SK-N-SH treated with all-trans-retinoic acid at 6 μM for 48 hours (cell line): ENCODE measurements around the gene CASQ2.

ENCODE experiments used
- ATAC-seq: fragments of 200-7000 bp; cut with Tn5 transposase; 3 replicates; pipeline ENCODE4 v1.9.1; 2020; ENCODE audit warnings: mild to moderate bottlenecking, moderate library complexity
- ARNTL ChIP-seq: fragments of 450-650 bp; formaldehyde crosslinking; IDR thresholded peaks from 2 replicates; pipeline ENCODE4 v1.5.0; 2020; ENCODE audit warnings: low read depth, mild to moderate bottlenecking, moderate library complexity, borderline replicate concordance
- BACH2 ChIP-seq: fragments of 250-450 bp; sonication (Bioruptor Pico); IDR thresholded peaks from 2 replicates; pipeline ENCODE4 v1.9.0; 2021; ENCODE audit warnings: mild to moderate bottlenecking, borderline replicate concordance
- CSDC2 ChIP-seq: fragments of 250-450 bp; sonication (Bioruptor Pico); IDR thresholded peaks from 2 replicates; pipeline ENCODE4 v1.5.0; 2020; ENCODE audit warnings: mild to moderate bottlenecking, moderate library complexity
- ESRRG ChIP-seq: fragments of 250-450 bp; sonication (Bioruptor Pico); IDR thresholded peaks from 2 replicates; pipeline ENCODE4 v1.6.1; 2021; ENCODE audit warnings: mild to moderate bottlenecking
- GLIS3 ChIP-seq: fragments of 250-450 bp; sonication (Bioruptor Pico); IDR thresholded peaks from 2 replicates; pipeline ENCODE4 v1.5.0; 2020; ENCODE audit warnings: mild to moderate bottlenecking, moderate library complexity
- ISL1 ChIP-seq: fragments of 250-450 bp; sonication (Bioruptor Pico); IDR thresholded peaks from 2 replicates; pipeline ENCODE4 v2.1.2; 2022; ENCODE audit warnings: mild to moderate bottlenecking, moderate library complexity
- OSR1 ChIP-seq: fragments of 250-450 bp; sonication (Bioruptor Pico); IDR thresholded peaks from 2 replicates; pipeline ENCODE4 v1.8.0; 2022; ENCODE audit warnings: moderate library complexity, mild to moderate bottlenecking, inconsistent platforms
- PPARA ChIP-seq: fragments of 250-450 bp; sonication (Bioruptor Pico); IDR thresholded peaks from 2 replicates; pipeline ENCODE4 v1.5.0; 2020; ENCODE audit warnings: mild to moderate bottlenecking, borderline replicate concordance
- RARB ChIP-seq: fragments of 250-450 bp; sonication (Bioruptor Pico); IDR thresholded peaks from 2 replicates; pipeline ENCODE4 v1.8.0; 2021; ENCODE audit warnings: mild to moderate bottlenecking, moderate library complexity
- SNAI2 ChIP-seq: fragments of 250-450 bp; sonication (Bioruptor Pico); IDR thresholded peaks from 2 replicates; pipeline ENCODE4 v1.5.0; 2020; ENCODE audit warnings: mild to moderate bottlenecking, moderate library complexity
- TCF4 ChIP-seq: fragments of 250-450 bp; sonication (Bioruptor Pico); IDR thresholded peaks from 2 replicates; pipeline ENCODE4 v1.8.0; 2021; ENCODE audit warnings: mild to moderate bottlenecking, moderate library complexity, borderline replicate concordance
- ZC3H10 ChIP-seq: fragments of 250-450 bp; sonication (Bioruptor Pico); IDR thresholded peaks from 2 replicates; pipeline ENCODE4 v1.5.1; 2021; ENCODE audit warnings: mild to moderate bottlenecking, moderate library complexity
- ZFP30 ChIP-seq: fragments of 450-650 bp; formaldehyde crosslinking; IDR thresholded peaks from 2 replicates; pipeline ENCODE4 v1.5.0; 2022; ENCODE audit warnings: mild to moderate bottlenecking, moderate library complexity
- ZNF565 ChIP-seq: fragments of 450-650 bp; formaldehyde crosslinking; conservative IDR thresholded peaks from 2 replicates; pipeline ENCODE4 v1.5.0; 2020; ENCODE audit warnings: low read depth, mild to moderate bottlenecking, moderate library complexity
- ZNF8 ChIP-seq: fragments of 450-650 bp; formaldehyde crosslinking; IDR thresholded peaks from 2 replicates; pipeline ENCODE4 v1.5.0; 2020; ENCODE audit warnings: mild to moderate bottlenecking, moderate library complexity
- TF ChIP-seq, protein P1 (sequence below): fragments of 250-450 bp; sonication (Bioruptor Pico); IDR thresholded peaks from 2 replicates; pipeline ENCODE4 v1.8.0; 2021; ENCODE audit warnings: low read depth, mild to moderate bottlenecking, moderate library complexity, borderline replicate concordance
- TF ChIP-seq, protein P2 (sequence below): fragments of 250-450 bp; sonication (Bioruptor Pico); IDR thresholded peaks from 2 replicates; pipeline ENCODE4 v1.5.1; 2020; ENCODE audit warnings: low read depth, mild to moderate bottlenecking, moderate library complexity
- TF ChIP-seq, protein P3 (sequence below): fragments of 250-450 bp; sonication (Bioruptor Pico); IDR thresholded peaks from 2 replicates; pipeline ENCODE4 v1.8.0; 2020; ENCODE audit warnings: mild to moderate bottlenecking, moderate library complexity, borderline replicate concordance
- TF ChIP-seq, protein P4 (sequence below): fragments of 250-450 bp; sonication (Bioruptor Pico); IDR thresholded peaks from 2 replicates; pipeline ENCODE4 v1.5.0; 2020; ENCODE audit warnings: mild to moderate bottlenecking, moderate library complexity
- TF ChIP-seq, protein P5 (sequence below): fragments of 250-450 bp; sonication (Bioruptor Pico); IDR thresholded peaks from 2 replicates; pipeline ENCODE4 v1.5.1; 2021; ENCODE audit warnings: mild to moderate bottlenecking, moderate library complexity

CASQ2 gene

DNA sequence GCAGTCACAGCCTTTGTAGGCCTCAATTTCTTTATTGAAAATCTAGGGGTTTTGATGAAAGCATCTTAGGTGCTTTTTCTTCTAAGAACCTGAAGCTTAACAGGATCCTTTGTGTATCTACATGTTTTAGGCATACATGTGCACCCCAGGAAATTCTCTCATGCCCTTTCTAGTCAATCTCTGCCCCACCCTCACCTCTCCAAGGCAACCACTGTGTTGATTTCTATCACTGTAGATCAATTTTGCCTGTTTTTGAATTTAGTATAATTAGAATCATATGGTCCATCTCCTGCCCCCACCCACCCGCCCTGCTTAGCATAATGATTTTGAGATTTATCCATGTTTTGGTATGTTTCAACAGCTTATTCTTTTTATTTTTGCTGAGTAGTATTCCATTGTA is 107.4 kb downstream of the CASQ2 start:
- TF ChIP-seq ZC3H10 (CRISPR knock-in tag) (no peak), BACH2 (CRISPR knock-in tag) (no peak), OSR1 (CRISPR knock-in tag) (no peak), TCF4 (CRISPR knock-in tag) (no peak), ZFP30 (CRISPR knock-in tag) (no peak), GLIS3 (no peak), ARNTL (no peak)
- TF ChIP-seq, protein P1, sequence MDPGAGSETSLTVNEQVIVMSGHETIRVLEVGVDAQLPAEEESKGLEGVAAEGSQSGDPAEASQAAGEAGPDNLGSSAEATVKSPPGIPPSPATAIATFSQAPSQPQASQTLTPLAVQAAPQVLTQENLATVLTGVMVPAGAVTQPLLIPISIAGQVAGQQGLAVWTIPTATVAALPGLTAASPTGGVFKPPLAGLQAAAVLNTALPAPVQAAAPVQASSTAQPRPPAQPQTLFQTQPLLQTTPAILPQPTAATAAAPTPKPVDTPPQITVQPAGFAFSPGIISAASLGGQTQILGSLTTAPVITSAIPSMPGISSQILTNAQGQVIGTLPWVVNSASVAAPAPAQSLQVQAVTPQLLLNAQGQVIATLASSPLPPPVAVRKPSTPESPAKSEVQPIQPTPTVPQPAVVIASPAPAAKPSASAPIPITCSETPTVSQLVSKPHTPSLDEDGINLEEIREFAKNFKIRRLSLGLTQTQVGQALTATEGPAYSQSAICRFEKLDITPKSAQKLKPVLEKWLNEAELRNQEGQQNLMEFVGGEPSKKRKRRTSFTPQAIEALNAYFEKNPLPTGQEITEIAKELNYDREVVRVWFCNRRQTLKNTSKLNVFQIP (CRISPR knock-in tag) = no peak
- TF ChIP-seq, protein P2, sequence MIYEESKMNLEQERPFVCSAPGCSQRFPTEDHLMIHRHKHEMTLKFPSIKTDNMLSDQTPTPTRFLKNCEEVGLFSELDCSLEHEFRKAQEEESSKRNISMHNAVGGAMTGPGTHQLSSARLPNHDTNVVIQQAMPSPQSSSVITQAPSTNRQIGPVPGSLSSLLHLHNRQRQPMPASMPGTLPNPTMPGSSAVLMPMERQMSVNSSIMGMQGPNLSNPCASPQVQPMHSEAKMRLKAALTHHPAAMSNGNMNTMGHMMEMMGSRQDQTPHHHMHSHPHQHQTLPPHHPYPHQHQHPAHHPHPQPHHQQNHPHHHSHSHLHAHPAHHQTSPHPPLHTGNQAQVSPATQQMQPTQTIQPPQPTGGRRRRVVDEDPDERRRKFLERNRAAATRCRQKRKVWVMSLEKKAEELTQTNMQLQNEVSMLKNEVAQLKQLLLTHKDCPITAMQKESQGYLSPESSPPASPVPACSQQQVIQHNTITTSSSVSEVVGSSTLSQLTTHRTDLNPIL (CRISPR knock-in tag) = no peak
- TF ChIP-seq, protein P3, sequence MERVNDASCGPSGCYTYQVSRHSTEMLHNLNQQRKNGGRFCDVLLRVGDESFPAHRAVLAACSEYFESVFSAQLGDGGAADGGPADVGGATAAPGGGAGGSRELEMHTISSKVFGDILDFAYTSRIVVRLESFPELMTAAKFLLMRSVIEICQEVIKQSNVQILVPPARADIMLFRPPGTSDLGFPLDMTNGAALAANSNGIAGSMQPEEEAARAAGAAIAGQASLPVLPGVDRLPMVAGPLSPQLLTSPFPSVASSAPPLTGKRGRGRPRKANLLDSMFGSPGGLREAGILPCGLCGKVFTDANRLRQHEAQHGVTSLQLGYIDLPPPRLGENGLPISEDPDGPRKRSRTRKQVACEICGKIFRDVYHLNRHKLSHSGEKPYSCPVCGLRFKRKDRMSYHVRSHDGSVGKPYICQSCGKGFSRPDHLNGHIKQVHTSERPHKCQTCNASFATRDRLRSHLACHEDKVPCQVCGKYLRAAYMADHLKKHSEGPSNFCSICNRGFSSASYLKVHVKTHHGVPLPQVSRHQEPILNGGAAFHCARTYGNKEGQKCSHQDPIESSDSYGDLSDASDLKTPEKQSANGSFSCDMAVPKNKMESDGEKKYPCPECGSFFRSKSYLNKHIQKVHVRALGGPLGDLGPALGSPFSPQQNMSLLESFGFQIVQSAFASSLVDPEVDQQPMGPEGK (CRISPR knock-in tag) = no peak

DNA sequence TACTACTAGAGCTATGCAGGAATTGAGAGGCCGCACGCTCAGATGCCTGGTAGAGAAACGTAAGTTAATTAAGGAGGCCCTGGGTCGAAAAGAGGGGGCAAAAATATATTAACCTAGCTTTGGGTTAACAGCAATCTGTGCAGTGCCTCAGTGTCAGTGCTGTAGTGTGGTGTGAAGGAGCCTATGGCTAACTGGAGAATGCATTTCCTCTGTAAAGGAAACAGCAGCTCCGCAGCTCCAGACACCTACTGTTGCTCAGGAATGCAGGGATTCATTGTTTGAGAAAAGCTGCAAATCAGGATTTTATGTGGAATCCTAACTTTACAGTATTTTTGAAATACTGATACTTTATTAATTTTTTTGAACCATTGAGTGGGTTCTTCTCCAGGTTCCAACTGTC is 108.4 kb downstream of the CASQ2 start:
- TF ChIP-seq ZNF565 (CRISPR knock-in tag) = no peak
- TF ChIP-seq, protein P1 (CRISPR knock-in tag) = no peak
- TF ChIP-seq, protein P3 (CRISPR knock-in tag) = no peak
- no peak for TF ChIP-seq ZNF8 (CRISPR knock-in tag)
- no peak for TF ChIP-seq CSDC2 (CRISPR knock-in tag)
- no peak for TF ChIP-seq OSR1 (CRISPR knock-in tag)
- no peak for TF ChIP-seq TCF4 (CRISPR knock-in tag)
- TF ChIP-seq, protein P4, sequence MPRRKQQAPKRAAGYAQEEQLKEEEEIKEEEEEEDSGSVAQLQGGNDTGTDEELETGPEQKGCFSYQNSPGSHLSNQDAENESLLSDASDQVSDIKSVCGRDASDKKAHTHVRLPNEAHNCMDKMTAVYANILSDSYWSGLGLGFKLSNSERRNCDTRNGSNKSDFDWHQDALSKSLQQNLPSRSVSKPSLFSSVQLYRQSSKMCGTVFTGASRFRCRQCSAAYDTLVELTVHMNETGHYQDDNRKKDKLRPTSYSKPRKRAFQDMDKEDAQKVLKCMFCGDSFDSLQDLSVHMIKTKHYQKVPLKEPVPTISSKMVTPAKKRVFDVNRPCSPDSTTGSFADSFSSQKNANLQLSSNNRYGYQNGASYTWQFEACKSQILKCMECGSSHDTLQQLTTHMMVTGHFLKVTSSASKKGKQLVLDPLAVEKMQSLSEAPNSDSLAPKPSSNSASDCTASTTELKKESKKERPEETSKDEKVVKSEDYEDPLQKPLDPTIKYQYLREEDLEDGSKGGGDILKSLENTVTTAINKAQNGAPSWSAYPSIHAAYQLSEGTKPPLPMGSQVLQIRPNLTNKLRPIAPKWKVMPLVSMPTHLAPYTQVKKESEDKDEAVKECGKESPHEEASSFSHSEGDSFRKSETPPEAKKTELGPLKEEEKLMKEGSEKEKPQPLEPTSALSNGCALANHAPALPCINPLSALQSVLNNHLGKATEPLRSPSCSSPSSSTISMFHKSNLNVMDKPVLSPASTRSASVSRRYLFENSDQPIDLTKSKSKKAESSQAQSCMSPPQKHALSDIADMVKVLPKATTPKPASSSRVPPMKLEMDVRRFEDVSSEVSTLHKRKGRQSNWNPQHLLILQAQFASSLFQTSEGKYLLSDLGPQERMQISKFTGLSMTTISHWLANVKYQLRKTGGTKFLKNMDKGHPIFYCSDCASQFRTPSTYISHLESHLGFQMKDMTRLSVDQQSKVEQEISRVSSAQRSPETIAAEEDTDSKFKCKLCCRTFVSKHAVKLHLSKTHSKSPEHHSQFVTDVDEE (CRISPR knock-in tag) = no peak
- TF ChIP-seq, protein P2 (CRISPR knock-in tag) = no peak
- no peak for TF ChIP-seq PPARA (CRISPR knock-in tag)
- TF ChIP-seq ISL1 (CRISPR knock-in tag) = no peak
- TF ChIP-seq, protein P5, sequence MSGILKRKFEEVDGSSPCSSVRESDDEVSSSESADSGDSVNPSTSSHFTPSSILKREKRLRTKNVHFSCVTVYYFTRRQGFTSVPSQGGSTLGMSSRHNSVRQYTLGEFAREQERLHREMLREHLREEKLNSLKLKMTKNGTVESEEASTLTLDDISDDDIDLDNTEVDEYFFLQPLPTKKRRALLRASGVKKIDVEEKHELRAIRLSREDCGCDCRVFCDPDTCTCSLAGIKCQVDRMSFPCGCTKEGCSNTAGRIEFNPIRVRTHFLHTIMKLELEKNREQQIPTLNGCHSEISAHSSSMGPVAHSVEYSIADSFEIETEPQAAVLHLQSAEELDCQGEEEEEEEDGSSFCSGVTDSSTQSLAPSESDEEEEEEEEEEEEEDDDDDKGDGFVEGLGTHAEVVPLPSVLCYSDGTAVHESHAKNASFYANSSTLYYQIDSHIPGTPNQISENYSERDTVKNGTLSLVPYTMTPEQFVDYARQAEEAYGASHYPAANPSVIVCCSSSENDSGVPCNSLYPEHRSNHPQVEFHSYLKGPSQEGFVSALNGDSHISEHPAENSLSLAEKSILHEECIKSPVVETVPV (CRISPR knock-in tag) = no peak
- no peak for TF ChIP-seq ARNTL
- TF ChIP-seq RARB = no peak
- TF ChIP-seq ESRRG (CRISPR knock-in tag) = no peak
- no peak for TF ChIP-seq SNAI2 (CRISPR knock-in tag)
- ATAC-seq = no peak

More for the DNA sequence above, 107.4 kb downstream of the CASQ2 start:
- ATAC-seq = no peak
